GM18870 (cell line): ENCODE data around the gene PPAN.

Source experiments
- ATAC-seq: cut with Tn5 transposase; IDR thresholded peaks from one replicate; pipeline ENCODE4 v1.9.1; 2021; ENCODE audit warnings: moderate library complexity; ENCODE audit not compliant: unreplicated experiment

The PPAN gene

GRCh38 chr19:10091895-10092641 lies 14.1 kb upstream of the PPAN start:
- no peak for ATAC-seq

DNA sequence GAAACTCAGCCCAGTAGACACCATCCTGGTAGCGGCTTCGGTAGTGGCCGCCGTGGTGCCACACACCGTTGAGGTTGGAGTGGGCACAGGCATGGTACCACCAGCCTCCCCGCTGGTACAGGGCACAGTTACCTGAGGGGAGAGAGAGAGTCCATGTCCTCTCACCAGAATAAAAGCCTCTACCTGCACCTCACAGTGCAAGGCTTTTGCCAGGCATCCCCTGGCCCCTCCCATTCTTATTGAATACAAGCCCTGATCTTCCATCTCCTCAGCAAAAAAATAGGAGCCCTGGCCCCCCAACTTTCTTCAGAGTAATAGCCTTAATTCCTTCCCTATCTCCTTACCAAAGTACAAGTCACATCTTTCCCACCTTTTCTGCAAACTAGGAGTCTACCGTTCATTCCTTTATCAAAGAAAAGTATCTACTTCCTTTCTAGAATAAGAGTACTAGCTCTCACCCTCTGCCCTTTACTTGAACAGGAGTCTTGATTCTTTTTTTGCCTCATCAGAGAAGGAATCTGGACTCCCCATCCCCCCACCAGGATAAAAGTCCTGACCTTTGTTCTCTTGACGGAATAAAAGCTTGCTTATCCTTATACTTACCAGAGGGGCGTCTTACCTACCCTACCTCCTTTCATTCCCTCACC lies 13.4 kb upstream of the PPAN start:
- no peak for ATAC-seq

GRCh38 chr19:10093295-10094186 lies 12.6 kb upstream of the PPAN start:
- ATAC-seq = no peak

DNA sequence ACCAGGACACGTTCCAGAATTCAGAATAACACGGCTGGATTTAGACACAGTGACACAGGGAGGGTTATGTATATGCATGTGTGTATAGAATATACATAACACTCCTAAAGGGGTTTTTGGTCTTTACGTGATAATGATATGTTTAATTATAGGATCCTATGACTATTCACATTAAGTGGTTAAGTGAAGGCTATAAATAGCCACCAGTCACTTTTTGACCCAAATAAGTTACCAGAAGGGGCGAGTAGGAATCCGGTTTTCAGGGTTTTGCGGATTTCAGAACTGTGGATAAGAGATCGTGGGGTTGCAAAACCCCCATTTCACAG lies 10.6 kb upstream of the PPAN start:
- no peak for ATAC-seq

DNA sequence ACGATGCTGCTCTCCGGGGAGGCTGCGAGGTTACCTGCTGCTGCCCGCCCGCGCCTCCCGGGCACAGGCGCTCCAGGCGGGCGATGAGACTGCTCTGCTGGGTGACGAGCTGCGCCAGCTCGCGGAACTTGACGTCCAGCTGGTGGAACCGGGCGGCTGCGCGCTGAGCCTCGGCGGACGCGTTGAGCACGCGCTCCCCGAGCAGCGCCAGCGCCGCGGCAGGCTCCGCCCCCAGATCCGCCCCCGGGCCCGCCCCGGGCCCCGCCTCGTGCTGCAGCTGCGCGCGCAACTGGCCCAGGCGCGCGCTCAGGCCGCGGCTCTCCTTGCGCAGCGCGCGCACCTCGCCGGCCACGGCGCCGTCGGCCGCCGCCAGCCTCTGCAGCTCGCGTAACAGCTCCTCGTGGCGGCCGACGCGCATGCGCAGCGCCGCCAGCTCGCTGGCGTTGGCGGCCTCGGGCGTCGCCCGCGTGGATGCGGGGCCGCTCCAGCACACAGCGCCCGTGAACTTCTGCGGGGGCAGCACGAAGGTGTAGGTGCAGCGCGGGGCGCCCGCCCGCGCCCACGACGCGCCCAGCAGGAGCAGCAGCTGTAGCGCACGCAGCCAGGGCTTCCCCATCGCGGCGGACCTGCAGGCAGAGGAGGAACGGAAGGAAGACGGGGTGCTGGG lies 10.1 kb upstream of the PPAN start:
- ATAC-seq = no peak

DNA sequence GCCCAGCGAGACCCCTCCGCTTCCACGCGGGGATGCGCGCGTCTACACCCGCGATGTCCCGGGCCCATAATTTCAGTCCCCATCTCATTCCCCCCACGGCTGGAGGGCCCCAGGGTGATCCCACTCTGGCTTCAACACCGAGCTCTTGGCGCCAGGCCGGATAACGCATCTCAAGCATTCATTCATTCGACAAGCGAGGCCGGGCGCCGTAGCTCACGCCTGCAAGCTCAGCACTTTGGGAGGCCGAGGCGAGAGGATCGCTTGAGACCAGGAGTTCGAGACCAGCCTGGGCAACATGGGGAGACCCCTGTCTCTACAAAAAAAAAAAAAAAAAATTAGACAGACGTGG lies 9.6 kb upstream of the PPAN start:
- no peak for ATAC-seq

DNA sequence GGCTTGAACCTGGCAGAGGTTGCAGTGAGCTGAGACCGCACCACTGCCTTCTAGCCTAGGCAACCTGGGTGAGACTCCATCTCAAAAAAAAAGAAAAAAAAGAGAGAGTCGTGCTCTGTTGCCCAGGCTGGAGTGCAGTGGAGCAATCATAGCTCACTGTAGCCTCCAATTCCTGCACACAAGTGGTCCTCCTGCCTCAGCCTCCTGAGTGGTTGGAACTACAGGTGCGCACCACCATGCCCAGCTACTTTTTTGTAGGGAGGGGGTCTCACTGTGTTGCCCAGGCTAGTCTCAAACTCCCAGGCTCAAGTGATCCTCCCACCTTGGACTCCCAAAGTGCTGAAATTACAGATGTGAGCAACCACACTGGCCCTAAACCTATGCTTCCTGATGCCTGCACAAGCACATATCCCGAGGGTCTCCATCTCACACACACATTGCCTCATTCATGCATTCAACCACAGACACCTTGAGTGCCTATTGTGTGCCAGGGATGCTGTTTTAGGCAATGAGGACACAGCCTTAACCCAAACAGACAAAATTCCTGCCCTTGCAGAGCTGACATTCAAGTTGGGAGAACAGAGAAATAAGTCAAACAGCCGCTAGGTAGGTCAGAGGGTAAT lies 5.9 kb upstream of the PPAN start:
- no peak for ATAC-seq

DNA sequence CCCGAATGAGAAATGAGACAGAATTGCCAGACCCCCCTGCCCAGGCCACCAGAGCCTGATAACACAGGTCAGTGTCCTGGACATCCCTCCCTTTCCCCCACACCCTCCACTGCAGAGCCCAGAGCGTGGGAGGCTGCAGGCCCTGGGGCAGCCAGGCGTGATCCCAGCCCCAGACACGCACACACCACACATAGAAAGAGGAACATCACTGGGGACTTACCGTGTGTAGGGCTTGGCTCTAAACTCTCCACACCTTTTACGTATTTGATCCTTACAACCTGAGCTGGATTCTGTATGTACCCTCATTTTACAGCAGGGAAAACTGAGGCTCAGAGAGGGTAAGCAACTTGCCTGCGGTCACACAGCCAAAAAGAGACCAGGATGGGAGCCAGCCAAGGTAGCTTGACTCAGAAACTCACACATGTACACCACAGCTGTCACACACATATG lies 3.4 kb upstream of the PPAN start:
- no peak for ATAC-seq

DNA sequence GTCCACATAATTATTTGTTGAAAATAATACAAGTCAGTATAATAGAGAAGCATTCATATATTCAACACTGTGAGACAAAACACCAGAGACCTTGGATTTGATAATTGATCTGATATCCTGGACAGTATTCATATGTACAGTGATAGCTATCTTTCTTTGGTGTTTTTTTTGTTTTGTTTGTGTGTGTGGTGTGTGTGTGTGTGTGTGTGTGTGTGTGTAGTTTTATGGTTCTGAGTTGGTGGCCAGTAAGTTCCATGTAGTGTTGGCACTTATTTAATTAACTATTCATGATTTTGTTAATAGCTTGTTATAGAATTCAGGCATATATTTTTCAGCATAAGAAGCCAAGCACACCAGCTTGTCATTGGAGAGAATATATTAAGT lies 2.0 kb upstream of the PPAN start:
- no peak for ATAC-seq

- no peak for ATAC-seq
These were observed 1.3 kb upstream of the PPAN start for GRCh38 chr19:10104665-10105508.

GRCh38 chr19:10105509-10106099 lies 558 bp upstream of the PPAN start:
- no peak for ATAC-seq

DNA sequence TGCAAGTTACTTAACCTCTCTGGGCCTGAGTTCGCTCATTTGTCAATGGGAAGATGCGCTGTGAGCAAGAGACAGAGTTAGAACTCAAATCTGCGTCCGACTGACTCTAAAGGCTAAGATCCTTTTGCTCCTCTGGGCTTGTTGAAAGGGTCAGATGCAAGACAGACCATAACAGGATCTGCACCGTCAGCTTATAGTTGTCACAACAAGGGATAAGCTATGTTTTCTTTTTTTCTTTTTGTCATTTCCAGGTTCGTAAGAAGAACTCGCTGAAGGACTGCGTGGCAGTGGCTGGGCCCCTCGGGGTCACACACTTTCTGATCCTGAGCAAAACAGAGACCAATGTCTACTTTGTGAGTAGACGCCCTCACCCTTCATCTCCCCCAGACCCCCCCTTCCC lies 1.1 kb downstream of the PPAN start:
- no peak for ATAC-seq

- no peak for ATAC-seq
These were observed 1.7 kb downstream of the PPAN start for GRCh38 chr19:10107817-10108367.

DNA sequence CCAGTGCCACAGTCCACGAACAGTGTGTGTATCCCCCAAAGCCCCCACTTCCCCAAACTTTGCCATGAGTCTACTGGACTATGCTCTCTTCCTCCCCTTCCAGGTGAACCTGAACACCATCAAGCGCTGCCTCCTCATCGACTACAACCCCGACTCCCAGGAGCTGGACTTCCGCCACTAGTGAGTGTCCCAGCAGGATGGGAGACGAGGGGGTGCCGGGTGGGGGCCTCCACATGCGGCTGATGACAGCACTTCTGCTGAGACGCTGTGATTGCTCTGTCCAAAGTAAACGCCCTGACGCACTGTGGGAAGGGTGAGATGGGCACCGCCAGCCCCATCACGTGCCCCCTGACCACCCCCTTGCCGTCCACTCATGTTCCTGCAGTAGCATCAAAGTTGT lies 3.4 kb downstream of the PPAN start:
- no peak for ATAC-seq

DNA sequence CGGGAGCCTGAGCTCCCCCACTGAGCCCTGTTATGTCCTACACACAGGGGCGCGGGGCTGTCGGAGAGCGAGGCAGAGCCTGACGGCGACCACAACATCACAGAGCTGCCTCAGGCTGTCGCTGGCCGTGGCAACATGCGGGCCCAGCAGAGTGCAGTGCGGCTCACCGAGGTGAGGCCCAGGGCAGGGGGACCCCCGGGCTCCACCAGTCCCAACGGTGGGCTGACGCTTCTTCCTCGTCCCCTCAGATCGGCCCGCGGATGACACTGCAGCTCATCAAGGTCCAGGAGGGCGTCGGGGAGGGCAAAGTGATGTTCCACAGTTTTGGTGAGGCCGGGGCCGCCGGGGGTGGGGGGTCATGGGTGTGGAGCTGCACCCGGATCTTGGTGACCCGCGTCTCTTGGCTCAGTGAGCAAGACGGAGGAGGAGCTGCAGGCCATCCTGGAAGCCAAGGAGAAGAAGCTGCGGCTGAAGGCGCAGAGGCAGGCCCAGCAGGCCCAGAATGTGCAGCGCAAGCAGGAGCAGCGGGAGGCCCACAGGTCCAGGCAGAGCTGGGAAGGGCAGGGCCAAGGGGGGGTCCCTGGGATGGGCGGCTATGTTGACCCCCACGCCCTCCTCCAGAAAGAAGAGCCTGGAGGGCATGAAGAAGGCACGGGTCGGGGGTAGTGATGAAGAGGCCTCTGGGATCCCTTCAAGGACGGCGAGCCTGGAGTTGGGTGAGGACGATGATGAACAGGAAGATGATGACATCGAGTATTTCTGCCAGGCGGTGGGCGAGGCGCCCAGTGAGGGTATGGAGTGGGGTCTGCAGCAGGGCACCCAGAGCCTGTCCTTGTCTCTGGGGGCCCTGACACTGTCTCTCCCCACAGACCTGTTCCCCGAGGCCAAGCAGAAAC lies 4.2 kb downstream of the PPAN start:
- ATAC-seq = no peak

- ATAC-seq = no peak
These were observed 4.8 kb downstream of the PPAN start for GRCh38 chr19:10110972-10111317.

DNA sequence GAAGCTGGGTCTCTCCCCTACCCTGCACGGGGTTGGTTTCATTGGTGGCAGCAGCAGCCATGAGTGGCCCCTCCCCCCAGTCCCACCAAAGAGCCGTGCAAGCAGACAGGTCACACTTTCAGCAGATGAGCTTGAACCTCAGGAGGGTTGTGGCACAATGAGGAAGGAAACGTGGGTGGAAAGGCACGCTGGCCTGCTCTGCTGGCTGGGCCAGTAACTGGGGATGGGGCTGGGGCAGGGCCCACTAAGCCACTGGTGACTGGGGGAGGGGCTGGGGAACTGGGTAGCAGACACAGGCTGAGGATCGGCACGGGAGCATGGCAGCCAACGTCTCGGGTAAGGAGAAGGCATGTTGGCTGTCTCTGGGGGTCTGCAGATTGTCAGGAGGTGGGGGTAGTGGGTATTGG lies 5.2 kb downstream of the PPAN start, which contains the start of gene P2RY11:
TSS of gene P2RY11 (plus strand) at position 289 of the 407 bp plus-strand sequence. CDS start at position 318, 29 bp downstream.
- no peak for ATAC-seq

DNA sequence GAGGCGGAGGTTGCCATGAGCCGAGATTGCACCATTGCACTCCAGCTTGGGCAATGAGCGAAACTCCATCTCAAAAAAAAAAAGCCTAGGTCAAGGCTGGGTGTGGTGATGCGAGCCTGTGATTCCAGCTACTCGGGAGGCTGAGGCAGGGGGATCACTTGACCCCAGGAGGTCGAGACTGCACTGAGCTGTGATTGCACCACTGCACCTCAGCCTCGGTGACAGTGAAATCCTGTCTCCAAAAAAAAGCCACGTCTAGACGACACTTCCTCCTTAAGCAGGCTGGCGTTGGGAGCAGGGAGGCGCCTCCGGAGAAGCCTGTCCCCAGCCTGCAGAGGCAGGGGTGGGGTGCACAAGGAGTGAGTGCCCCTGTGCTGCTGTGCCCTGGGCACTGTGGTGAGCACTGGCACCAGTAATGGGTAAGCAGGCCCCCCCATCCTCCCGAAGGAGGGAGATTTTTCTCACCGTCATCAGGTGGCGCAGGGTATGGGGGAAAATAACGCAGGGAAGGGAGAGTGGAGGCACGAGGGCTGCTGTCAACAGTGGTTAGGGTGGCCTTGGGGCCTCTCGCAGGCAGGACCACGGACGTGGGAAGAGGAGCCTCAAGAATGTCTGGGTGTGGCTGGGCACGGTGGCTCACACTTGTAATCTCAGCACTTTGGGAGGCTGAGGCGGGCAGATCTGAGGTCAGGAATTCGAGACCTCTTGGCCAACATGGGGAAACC lies 6.0 kb downstream of the PPAN start:
- no peak for ATAC-seq
